Keratinocyte (primary cell): ENCODE data around the gene MAP6D1. TPM values are rescaled to one million over a fixed set of nuclear protein-coding genes. Genes with fewer than 3 reads are reported as not detected.

Source experiments
- DNase-seq: peaks from one replicate; pipeline ENCODE4 v3.0.0-alpha.2; 2011; ENCODE audit warnings: low read depth, missing footprints, low spot score
- FAIRE-seq: peaks from 2 replicates; lab custom pipeline; 2011; peaks lifted over from hg19 to GRCh38; lab: Jason Lieb, UNC
- H2AFZ ChIP-seq: 2 replicates; pipeline ENCODE4 v1.6.0; 2012; ENCODE audit warnings: low read length, control low read depth, inconsistent platforms; ENCODE audit not compliant: control insufficient read depth
- H3K27ac ChIP-seq: 2 replicates; pipeline ENCODE4 v1.5.1; 2011; ENCODE audit warnings: low read length; ENCODE audit not compliant: control insufficient read depth, insufficient read depth
- H3K27me3 ChIP-seq: 3 replicates; pipeline ENCODE4 v1.6.0; 2011; ENCODE audit warnings: low read length; ENCODE audit not compliant: control insufficient read depth, insufficient read depth; ENCODE audit errors: extremely low read depth
- H3K36me3 ChIP-seq, 2 experiments: 2 replicates in 1 of 2; 3 replicates in 1 of 2; pipeline ENCODE4 v1.5.1; 2011; ENCODE audit warnings: low read length in 2 of 2, mild to moderate bottlenecking in 1 of 2; ENCODE audit not compliant: control insufficient read depth in 2 of 2, insufficient read depth in 2 of 2; ENCODE audit errors: extremely low read depth in 1 of 2
- H3K4me1 ChIP-seq: 3 replicates; pipeline ENCODE4 v1.5.1; 2011; ENCODE audit warnings: low read length; ENCODE audit not compliant: control insufficient read depth, insufficient read depth; ENCODE audit errors: extremely low read depth
- H3K4me2 ChIP-seq: 3 replicates; pipeline ENCODE4 v1.6.0; 2011; ENCODE audit warnings: low read depth, low read length; ENCODE audit not compliant: control insufficient read depth, insufficient read depth; ENCODE audit errors: extremely low read depth
- H3K4me3 ChIP-seq, 3 experiments: fragments of 200-600 bp in 1 of 3; sonication (generic) in 1 of 3; 2 replicates in 2 of 3; 3 replicates in 1 of 3; pipeline ENCODE4 v1.5.1; 2011 to 2016; ENCODE audit warnings: low read length in 3 of 3, mild to moderate bottlenecking in 3 of 3, control low read depth in 2 of 3, inconsistent platforms in 1 of 3, low read depth in 1 of 3, mixed read lengths in 1 of 3, mixed run types in 1 of 3, moderate library complexity in 1 of 3; ENCODE audit not compliant: control insufficient read depth in 2 of 3, insufficient read depth in 2 of 3; ENCODE audit errors: extremely low read depth in 1 of 3
- H3K79me2 ChIP-seq: 2 replicates; pipeline ENCODE4 v1.6.0; 2012; ENCODE audit warnings: low read length; ENCODE audit not compliant: control insufficient read depth, insufficient read depth
- H3K9ac ChIP-seq: 3 replicates; pipeline ENCODE4 v1.6.0; 2011; ENCODE audit warnings: low read length; ENCODE audit not compliant: control insufficient read depth, insufficient read depth; ENCODE audit errors: extremely low read depth
- H3K9me1 ChIP-seq: 3 replicates; pipeline ENCODE4 v1.6.0; 2011; ENCODE audit warnings: low read length; ENCODE audit not compliant: control insufficient read depth, insufficient read depth; ENCODE audit errors: extremely low read depth
- H3K9me3 ChIP-seq: 2 replicates; pipeline ENCODE4 v1.5.1; 2012; ENCODE audit warnings: low read depth, low read length; ENCODE audit not compliant: control insufficient read depth
- H4K20me1 ChIP-seq: 3 replicates; pipeline ENCODE4 v1.6.0; 2011; ENCODE audit warnings: low read length; ENCODE audit not compliant: control insufficient read depth, insufficient read depth; ENCODE audit errors: extremely low read depth
- EZH2 ChIP-seq: IDR thresholded peaks from one replicate; pipeline ENCODE4 v1.6.1; 2012; ENCODE audit warnings: inconsistent platforms, mild to moderate bottlenecking, low read length, moderate library complexity
- dilution Hi-C: fragments of 300-500 bp; cut with MboI; formaldehyde crosslinking; loops from one replicate; pipeline ENCODE4 v1.7.0; 2020; ENCODE audit warnings: low sequenced_read_pairs; ENCODE audit not compliant: extremely low pct_ligation_motif_present
- polyA plus RNA-seq, 5 experiments: library from polyadenylated mRNA; depleted of rRNA in 3 of 5; stranded (reverse) in 3 of 5; stranded (forward) in 1 of 5; unstranded in 1 of 5; fragments of >200 nt; gene quantifications; 1 replicate in 1 of 5; 2 replicates in 3 of 5; 3 replicates in 1 of 5; pipeline versions ENCODE4 v1.2.1 to v1.2.3, GENCODE V29; 2011 to 2012; ENCODE audit warnings: missing spikeins in 2 of 5, low read depth in 1 of 5, low replicate concordance in 1 of 5
- TF ChIP-seq, protein P1 (sequence below), 3 experiments: IDR thresholded peaks in 1 of 3; conservative IDR thresholded peaks in 1 of 3; optimal IDR thresholded peaks in 1 of 3; 2 replicates in 2 of 3; 3 replicates in 1 of 3; pipeline versions ENCODE3 to v1.5.1; 2011; ENCODE audit warnings: low read length in 3 of 3, mild to moderate bottlenecking in 3 of 3, moderate library complexity in 2 of 3, control low read depth in 1 of 3, inconsistent platforms in 1 of 3; ENCODE audit not compliant: insufficient read depth in 2 of 3; ENCODE audit errors: extremely low read depth in 1 of 3

Gene MAP6D1
- polyA plus RNA-seq, 1 donor (not counting 4 experiments of a cell fraction or from before 2014, with no cell fraction given), result 1.4 TPM

DNA sequence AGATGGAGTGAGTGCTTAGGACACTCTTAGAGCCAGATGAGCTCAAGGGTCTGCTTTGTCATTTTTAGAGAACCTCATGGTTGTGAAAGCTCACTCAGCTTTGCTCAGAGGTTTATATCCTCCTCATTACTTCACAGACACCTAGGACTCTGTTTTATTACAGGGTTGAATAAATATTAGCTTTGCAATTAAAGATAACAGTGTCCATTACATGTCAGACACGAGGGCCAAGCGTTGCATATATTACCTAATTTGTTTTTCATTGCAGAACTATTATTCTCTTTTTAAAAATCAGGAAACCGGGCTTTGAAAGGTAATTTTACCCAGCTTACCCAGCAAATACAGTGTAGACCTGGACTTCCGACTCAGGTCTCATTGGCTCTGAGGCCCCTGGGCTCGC is 16.1 kb downstream of the MAP6D1 start:
- no peaks in the 10 kb centered on the region for H3K27me3 ChIP-seq
- FAIRE-seq, result no peak
- H3K4me2 ChIP-seq, result no peak overlapping the region
- no peaks in the 10 kb centered on the region for H3K9me1 ChIP-seq
- no peak overlapping the region for H3K4me3 ChIP-seq
- H3K9ac ChIP-seq, result no peak overlapping the region
- H3K9me3 ChIP-seq, result no peaks in the 10 kb centered on the region
- H4K20me1 ChIP-seq, result no peaks in the 10 kb centered on the region
- peaks cover 16% of the 10 kb centered on the region for H3K4me1 ChIP-seq
- dilution Hi-C loops, result no loop called here
- H3K79me2 ChIP-seq, result no peaks in the 10 kb centered on the region
- H3K27ac ChIP-seq, result no peak overlapping the region
- TF ChIP-seq EZH2, result no peak
- TF ChIP-seq, protein P1, sequence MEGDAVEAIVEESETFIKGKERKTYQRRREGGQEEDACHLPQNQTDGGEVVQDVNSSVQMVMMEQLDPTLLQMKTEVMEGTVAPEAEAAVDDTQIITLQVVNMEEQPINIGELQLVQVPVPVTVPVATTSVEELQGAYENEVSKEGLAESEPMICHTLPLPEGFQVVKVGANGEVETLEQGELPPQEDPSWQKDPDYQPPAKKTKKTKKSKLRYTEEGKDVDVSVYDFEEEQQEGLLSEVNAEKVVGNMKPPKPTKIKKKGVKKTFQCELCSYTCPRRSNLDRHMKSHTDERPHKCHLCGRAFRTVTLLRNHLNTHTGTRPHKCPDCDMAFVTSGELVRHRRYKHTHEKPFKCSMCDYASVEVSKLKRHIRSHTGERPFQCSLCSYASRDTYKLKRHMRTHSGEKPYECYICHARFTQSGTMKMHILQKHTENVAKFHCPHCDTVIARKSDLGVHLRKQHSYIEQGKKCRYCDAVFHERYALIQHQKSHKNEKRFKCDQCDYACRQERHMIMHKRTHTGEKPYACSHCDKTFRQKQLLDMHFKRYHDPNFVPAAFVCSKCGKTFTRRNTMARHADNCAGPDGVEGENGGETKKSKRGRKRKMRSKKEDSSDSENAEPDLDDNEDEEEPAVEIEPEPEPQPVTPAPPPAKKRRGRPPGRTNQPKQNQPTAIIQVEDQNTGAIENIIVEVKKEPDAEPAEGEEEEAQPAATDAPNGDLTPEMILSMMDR (optimal IDR thresholded peaks at IDR 0.05 in 1 of 3, IDR thresholded peaks at IDR 0.05 in 1 of 3, conservative IDR thresholded peaks at IDR 0.05 in 1 of 3; ENCODE audit: extremely low read depth in 1 of 3, insufficient read depth in 2 of 3, low read length in 3 of 3), result no peak
- DNase-seq, result no peak
- peaks cover 39 to 44% of the 10 kb centered on the region in 2 experiments for H3K36me3 ChIP-seq
- H2AFZ ChIP-seq, result no peak overlapping the region

DNA sequence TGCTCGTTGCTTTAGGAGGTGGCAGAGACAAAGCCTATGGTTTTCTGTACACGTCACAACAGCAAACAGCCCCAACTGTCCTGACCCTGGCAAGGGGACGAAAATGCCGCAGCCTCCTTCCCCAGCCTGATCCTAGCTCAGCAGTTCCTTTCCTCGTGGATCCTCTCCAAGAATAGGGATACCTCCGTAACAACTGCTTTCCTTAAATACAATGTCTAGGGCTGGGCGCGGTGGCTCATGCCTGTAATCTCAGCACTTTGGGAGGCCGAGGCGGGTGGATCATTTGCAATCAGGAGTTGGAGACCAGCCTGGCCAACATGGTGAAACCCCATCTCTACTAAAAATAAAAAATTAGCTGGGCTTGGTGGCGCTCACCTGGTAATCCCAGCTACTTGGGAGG is 17.0 kb downstream of the MAP6D1 start:
- Histone ChIP-seq H3K9me3 (no peaks in the 10 kb centered on the region), H3K9ac (no peak overlapping the region), H2AFZ (no peak overlapping the region), H3K79me2 (no peaks in the 10 kb centered on the region), H3K36me3 (peaks cover 45 to 52% of the 10 kb centered on the region in 2 experiments), H3K4me3 (no peak overlapping the region), H3K4me1 (peaks cover 15% of the 10 kb centered on the region), H3K9me1 (no peaks in the 10 kb centered on the region), H3K27ac (no peak overlapping the region), H3K27me3 (no peaks in the 10 kb centered on the region), H3K4me2 (no peak overlapping the region), H4K20me1 (no peaks in the 10 kb centered on the region)
- dilution Hi-C loops, result no loop called here
- FAIRE-seq (no peak), DNase-seq (no peak)
- TF ChIP-seq, protein P1 (optimal IDR thresholded peaks at IDR 0.05 in 1 of 3, IDR thresholded peaks at IDR 0.05 in 1 of 3, conservative IDR thresholded peaks at IDR 0.05 in 1 of 3; ENCODE audit: extremely low read depth in 1 of 3, insufficient read depth in 2 of 3, low read length in 3 of 3), result no peak
- TF ChIP-seq EZH2, result no peak
